ENCODE data around the gene TPD52L1.

GRCh38 chr6:125157725-125158124 lies 4.2 kb downstream of the TPD52L1 start:
- TF ChIP-seq CTCF (IDR thresholded peaks at IDR 0.05; ENCODE audit: low read depth, low read length) (no peak), EZH2phosphoT487 (IDR thresholded peaks at IDR 0.05; ENCODE audit: low read depth) (no peak)

All from OCI-LY3 (cell line).